DOHH2 (cell line): Measurements from ENCODE around the gene SIRT3.

Experiments
- H3F3A ChIP-seq: fragments of 200-600 bp; sonication (generic), shearing (Covaris generic); 2 replicates; pipeline ENCODE4 v1.6.0; 2016; ENCODE audit warnings: antibody characterized with exemption, mild to moderate bottlenecking; ENCODE audit not compliant: control insufficient read depth, insufficient read depth
- H3K27ac ChIP-seq: fragments of 200-600 bp; sonication (generic); 2 replicates; pipeline ENCODE4 v1.5.1; 2014; ENCODE audit warnings: low read depth, mild to moderate bottlenecking, low read length, moderate library complexity
- H3K27me3 ChIP-seq: fragments of 200-600 bp; sonication (generic); 2 replicates; pipeline ENCODE4 v1.6.1; 2014; ENCODE audit warnings: mild to moderate bottlenecking, low read length, mixed read lengths; ENCODE audit not compliant: control insufficient read depth
- H3K36me3 ChIP-seq: fragments of 200-600 bp; sonication (generic); 2 replicates; pipeline ENCODE4 v1.6.1; 2014; ENCODE audit warnings: mild to moderate bottlenecking, low read length, moderate library complexity, mixed read lengths; ENCODE audit not compliant: control insufficient read depth
- H3K4me1 ChIP-seq: fragments of 200-600 bp; sonication (generic); 2 replicates; pipeline ENCODE4 v1.6.1; 2014; ENCODE audit warnings: mild to moderate bottlenecking, low read length, mixed read lengths; ENCODE audit not compliant: control insufficient read depth
- H3K4me2 ChIP-seq: fragments of 200-600 bp; sonication (generic); 2 replicates; pipeline ENCODE4 v1.6.0; 2014; ENCODE audit warnings: mild to moderate bottlenecking, low read length, moderate library complexity
- H3K4me3 ChIP-seq: fragments of 200-600 bp; sonication (generic); 2 replicates; pipeline ENCODE4 v1.5.1; 2014; ENCODE audit warnings: mild to moderate bottlenecking, low read length, mixed read lengths
- H3K79me2 ChIP-seq: fragments of 200-600 bp; sonication (generic); 2 replicates; pipeline ENCODE4 v1.6.1; 2014; ENCODE audit warnings: mild to moderate bottlenecking, low read length, mixed read lengths; ENCODE audit not compliant: control insufficient read depth
- H3K9me2 ChIP-seq: fragments of 200-600 bp; sonication (generic); replicated peaks from 2 replicates; pipeline ENCODE4 v1.6.1; 2014; ENCODE audit warnings: mild to moderate bottlenecking, low read length, mixed read lengths; ENCODE audit not compliant: control insufficient read depth
- H3K9me3 ChIP-seq: fragments of 200-600 bp; sonication (generic); 2 replicates; pipeline ENCODE4 v1.6.1; 2014; ENCODE audit warnings: antibody characterized with exemption, low read length, mixed read lengths; ENCODE audit not compliant: control insufficient read depth, insufficient read depth
- H4K20me1 ChIP-seq: fragments of 200-600 bp; sonication (generic); 2 replicates; pipeline ENCODE4 v1.6.0; 2014; ENCODE audit warnings: low read depth, mild to moderate bottlenecking, antibody characterized with exemption, low read length, moderate library complexity; ENCODE audit not compliant: control insufficient read depth, insufficient read depth
- CTCF ChIP-seq: fragments of 200-600 bp; sonication (generic); IDR thresholded peaks from one replicate; pipeline ENCODE4 v1.5.1; 2014; ENCODE audit warnings: antibody characterized with exemption, mild to moderate bottlenecking, low read depth, low read length; ENCODE audit not compliant: poor library complexity, severe bottlenecking
- EZH2phosphoT487 ChIP-seq: fragments of 200-600 bp; sonication (generic); IDR thresholded peaks from 2 replicates; pipeline ENCODE4 v1.6.1; 2017; ENCODE audit warnings: borderline replicate concordance, mild to moderate bottlenecking, antibody characterized with exemption, low read length, moderate library complexity, mixed read lengths

The SIRT3 gene

GRCh38 chr11:218815-219593 lies 17.1 kb downstream of the SIRT3 start:
- H3K4me3 ChIP-seq, result no peak overlapping the region

DNA sequence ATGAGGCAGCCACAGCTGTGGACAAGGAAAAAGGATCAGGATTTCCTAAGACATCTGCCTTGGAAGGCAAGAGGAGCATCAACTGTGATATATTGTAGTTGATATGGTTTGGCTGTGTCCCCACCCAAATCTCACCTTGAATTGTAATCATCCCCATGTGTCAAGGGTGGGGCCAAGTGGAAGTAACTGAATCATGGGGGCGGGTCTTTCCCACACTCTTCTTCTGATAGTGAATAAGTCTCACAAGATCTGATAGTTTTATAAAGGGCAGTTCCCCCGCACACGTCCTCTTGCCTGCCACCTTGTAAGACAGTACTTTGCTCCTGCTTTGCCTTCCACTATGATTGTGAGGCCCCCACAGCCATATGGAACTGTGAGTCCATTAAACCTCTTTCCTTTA lies 18.4 kb downstream of the SIRT3 start:
- no peak overlapping the region for H3K4me3 ChIP-seq
- no peak overlapping the region for H3K4me2 ChIP-seq
- no peaks in the 10 kb centered on the region for H3K27me3 ChIP-seq
- no peaks in the 10 kb centered on the region for H3K9me3 ChIP-seq
- H3F3A ChIP-seq, result peaks cover 4% of the 10 kb centered on the region; the same call in 1 of the 2 replicates
- H3K9me2 ChIP-seq, result no peaks in the 10 kb centered on the region
- no peak for TF ChIP-seq EZH2phosphoT487
- no peak for TF ChIP-seq CTCF
- no peaks in the 10 kb centered on the region for H3K79me2 ChIP-seq
- H3K27ac ChIP-seq, result no peak overlapping the region
- no peaks in the 10 kb centered on the region for H3K4me1 ChIP-seq
- H4K20me1 ChIP-seq, result no peaks in the 10 kb centered on the region
- H3K36me3 ChIP-seq, result peaks cover 35% of the 10 kb centered on the region

More at GRCh38 chr11:218815-219593, 17.1 kb downstream of the SIRT3 start:
- Histone ChIP-seq H3K27ac (no peak overlapping the region), H3K79me2 (no peaks in the 10 kb centered on the region), H4K20me1 (no peaks in the 10 kb centered on the region), H3F3A (peaks cover 4% of the 10 kb centered on the region; the same call in 1 of the 2 replicates), H3K4me1 (no peaks in the 10 kb centered on the region), H3K9me3 (no peaks in the 10 kb centered on the region), H3K4me2 (no peak overlapping the region), H3K36me3 (peaks cover 24% of the 10 kb centered on the region), H3K27me3 (no peaks in the 10 kb centered on the region), H3K9me2 (no peaks in the 10 kb centered on the region)
- TF ChIP-seq CTCF, result no peak
- TF ChIP-seq EZH2phosphoT487, result no peak

- Histone ChIP-seq H3K4me1 (no peaks in the 10 kb centered on the region), H4K20me1 (no peaks in the 10 kb centered on the region; the same call in 1 of the 2 replicates), H3K4me3 (no peak overlapping the region), H3K4me2 (no peak overlapping the region), H3K9me3 (no peaks in the 10 kb centered on the region), H3K27ac (no peak overlapping the region), H3K27me3 (no peaks in the 10 kb centered on the region), H3K9me2 (no peaks in the 10 kb centered on the region), H3K79me2 (peaks cover 3% of the 10 kb centered on the region), H3F3A (peaks cover 4% of the 10 kb centered on the region; the same call in 1 of the 2 replicates), H3K36me3 (peaks cover 49% of the 10 kb centered on the region)
- TF ChIP-seq EZH2phosphoT487, result no peak
- TF ChIP-seq CTCF, result no peak
These were observed 19.8 kb downstream of the SIRT3 start for GRCh38 chr11:216081-216974.
